GM23248 (cell line): ENCODE results near the gene COX4I1. TPM values are rescaled to one million over a fixed set of nuclear protein-coding genes. Genes with fewer than 3 reads are reported as not detected.

ENCODE experiments used
- DNase-seq: peaks from one replicate; pipeline ENCODE4 v3.0.0-alpha.2; 2015
- H2AFZ ChIP-seq: fragments of 200-600 bp; sonication (generic); 2 replicates; pipeline ENCODE4 v1.6.1; 2016; ENCODE audit warnings: antibody characterized with exemption
- H3F3A ChIP-seq: fragments of 200-600 bp; sonication (generic); 2 replicates; pipeline ENCODE4 v1.6.1; 2016; ENCODE audit warnings: mild to moderate bottlenecking, antibody characterized with exemption, mixed run types; ENCODE audit not compliant: insufficient read depth
- H3K27ac ChIP-seq: fragments of 200-600 bp; sonication (generic); 2 replicates; pipeline ENCODE4 v1.5.1; 2016; ENCODE audit warnings: mild to moderate bottlenecking
- H3K27me3 ChIP-seq: fragments of 200-600 bp; sonication (generic); replicated peaks from 2 replicates; pipeline ENCODE4 v1.6.1; 2016; ENCODE audit warnings: mild to moderate bottlenecking; ENCODE audit not compliant: insufficient read depth
- H3K36me3 ChIP-seq: fragments of 200-600 bp; sonication (generic); 2 replicates; pipeline ENCODE4 v1.6.1; 2016; ENCODE audit warnings: low read depth, mild to moderate bottlenecking
- H3K4me1 ChIP-seq: fragments of 200-600 bp; sonication (generic); 2 replicates; pipeline ENCODE4 v1.6.1; 2016; ENCODE audit warnings: mild to moderate bottlenecking; ENCODE audit not compliant: insufficient read depth
- H3K4me2 ChIP-seq: fragments of 200-600 bp; sonication (generic); one replicate; pipeline ENCODE4 v1.6.1; 2016; ENCODE audit warnings: mild to moderate bottlenecking; ENCODE audit not compliant: unreplicated experiment
- H3K4me3 ChIP-seq: fragments of 200-600 bp; sonication (generic); 2 replicates; pipeline ENCODE4 v1.5.1; 2016; ENCODE audit warnings: mild to moderate bottlenecking
- H3K79me2 ChIP-seq: fragments of 200-600 bp; sonication (generic); 2 replicates; pipeline ENCODE4 v1.6.1; 2016; ENCODE audit warnings: mild to moderate bottlenecking; ENCODE audit not compliant: insufficient read depth
- H3K9ac ChIP-seq: fragments of 200-600 bp; sonication (generic); 2 replicates; pipeline ENCODE4 v1.6.1; 2016; ENCODE audit warnings: mild to moderate bottlenecking
- H3K9me2 ChIP-seq: fragments of 200-600 bp; sonication (generic); 2 replicates; pipeline ENCODE4 v1.6.1; 2016; ENCODE audit warnings: mixed run types, mild to moderate bottlenecking, moderate library complexity; ENCODE audit not compliant: insufficient read depth
- H3K9me3 ChIP-seq: fragments of 200-600 bp; sonication (generic); one replicate; pipeline ENCODE4 v1.6.1; 2017; ENCODE audit warnings: low read depth
- H4K20me1 ChIP-seq: fragments of 200-600 bp; sonication (generic); 2 replicates; pipeline ENCODE4 v1.6.0; 2016; ENCODE audit not compliant: insufficient read depth
- EZH2 ChIP-seq: fragments of 200-600 bp; sonication (generic); IDR thresholded peaks from 2 replicates; pipeline ENCODE4 v1.6.1; 2018; ENCODE audit warnings: antibody characterized with exemption, mild to moderate bottlenecking; ENCODE audit not compliant: insufficient read depth, poor library complexity, severe bottlenecking
- EZH2phosphoT487 ChIP-seq: fragments of 200-600 bp; sonication (generic); IDR thresholded peaks from 2 replicates; pipeline ENCODE4 v1.6.1; 2018; ENCODE audit warnings: antibody characterized with exemption, moderate library complexity, mild to moderate bottlenecking, low read depth; ENCODE audit not compliant: insufficient read depth
- WGBS, 2 experiments: methylation state at CpG; one replicate each; pipeline ENCODE4 v1.1.6; 2015 to 2017; ENCODE audit warnings: low lambda C conversion rate in 2 of 2, low coverage in 1 of 2; ENCODE audit errors: missing lambda C conversion rate in 2 of 2; 5-methylcytosine and 5-hydroxymethylcytosine counted together
- in situ Hi-C: fragments of 300-500 bp; cut with MboI; formaldehyde crosslinking; loops from 2 replicates; pipeline ENCODE4 v1.15.0; 2020
- polyA plus RNA-seq: library from polyadenylated mRNA; unstranded; fragments of >200 nt; fragmentation: Nextera tagmentation; extraction: Ambion mirVana; gene quantifications from 2 replicates; pipeline ENCODE4 v1.2.1, GENCODE V29; 2016
- total RNA-seq: library from RNA; depleted of rRNA; stranded (reverse); fragments of >200 nt; shearing (Covaris generic); gene quantifications from 2 replicates; pipeline ENCODE4 v1.2.3, GENCODE V29; 2014

Gene COX4I1
- total and polyA plus RNA-seq, 2 experiments from 2014 or later = 390 to 566 TPM

DNA sequence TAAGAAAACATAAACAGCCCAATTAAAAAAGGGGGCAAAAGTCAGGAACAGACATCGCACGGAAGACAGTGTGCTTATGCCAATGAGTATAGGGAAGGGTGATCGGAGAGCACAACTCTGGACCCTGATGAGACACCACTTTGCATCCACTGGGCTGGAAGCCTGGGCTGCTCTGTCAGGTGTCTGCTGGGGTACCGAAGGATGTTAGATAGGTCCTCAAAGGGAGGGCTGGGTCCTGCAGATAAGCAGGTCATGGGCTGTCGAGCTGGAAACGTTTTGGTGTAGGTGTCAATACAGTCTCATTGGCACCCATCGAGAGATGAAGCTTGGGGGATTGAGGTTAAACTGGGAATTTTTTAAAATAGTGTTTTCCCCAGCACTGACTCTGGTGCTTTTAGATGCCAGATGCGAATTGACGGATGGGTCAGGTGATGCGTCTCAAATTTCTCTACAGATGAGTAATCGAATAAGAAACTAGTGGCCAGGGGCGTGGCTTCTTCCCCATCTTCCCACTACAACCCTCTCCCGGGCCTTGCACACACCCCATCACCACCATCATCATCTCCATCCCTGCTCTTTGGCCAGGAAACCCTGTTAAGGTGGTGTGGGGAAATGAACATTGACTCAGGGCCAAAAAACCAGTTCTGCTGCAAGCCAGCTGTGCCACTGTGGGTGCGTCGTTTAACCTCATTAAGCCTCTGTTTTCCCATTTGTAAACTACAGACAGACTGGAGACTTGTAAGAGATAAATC, 51.7 kb downstream of the COX4I1 start:
- TF ChIP-seq EZH2 = no peak
- no peak for TF ChIP-seq EZH2phosphoT487
- Histone ChIP-seq H3K4me1 (no peaks in the 10 kb centered on the region), H3K4me3 (no peak overlapping the region), H3K27ac (no peak overlapping the region), H3K27me3 (peaks cover 61% of the 10 kb centered on the region), H3F3A (no peaks in the 10 kb centered on the region), H4K20me1 (no peaks in the 10 kb centered on the region), H3K36me3 (no peaks in the 10 kb centered on the region), H3K9me2 (no peaks in the 10 kb centered on the region), H3K9ac (no peak overlapping the region), H2AFZ (no peak overlapping the region), H3K79me2 (no peaks in the 10 kb centered on the region), H3K9me3 (no peaks in the 10 kb centered on the region), H3K4me2 (no peak overlapping the region)
- WGBS, 2 experiments = 54 to 56% methylated on average over 15 of the region's 15 CpGs
- DNase-seq = no peak
- in situ Hi-C loops = no loop called here

GRCh38 chr16:85853547-85854545, 54.4 kb downstream of the COX4I1 start:
- Histone ChIP-seq H3K36me3 (no peaks in the 10 kb centered on the region), H3K4me3 (no peak overlapping the region), H3K27ac (no peak overlapping the region), H3K9me3 (no peaks in the 10 kb centered on the region), H3K9me2 (no peaks in the 10 kb centered on the region), H3K9ac (no peak overlapping the region), H3K4me1 (no peaks in the 10 kb centered on the region), H3K27me3 (peaks cover 54% of the 10 kb centered on the region), H3F3A (no peaks in the 10 kb centered on the region), H4K20me1 (no peaks in the 10 kb centered on the region), H3K79me2 (no peaks in the 10 kb centered on the region), H3K4me2 (no peak overlapping the region), H2AFZ (no peak overlapping the region)
- no peak for TF ChIP-seq EZH2phosphoT487
- TF ChIP-seq EZH2 = no peak
- in situ Hi-C loops = no loop called here
- 50 to 53% methylated on average over 15 to 16 of the region's 16 CpGs for WGBS, 2 experiments
- no peak for DNase-seq

GRCh38 chr16:85854935-85855334, 55.4 kb downstream of the COX4I1 start:
- H3K4me3 ChIP-seq = no peak overlapping the region
- H3K27ac ChIP-seq = no peak overlapping the region
- H3K4me2 ChIP-seq = no peak overlapping the region
- H3K9me3 ChIP-seq = no peaks in the 10 kb centered on the region
- no peak for DNase-seq
- in situ Hi-C loops = no loop called here
- TF ChIP-seq EZH2phosphoT487 (no peak), EZH2 (no peak)
- H3K36me3 ChIP-seq = no peaks in the 10 kb centered on the region
- no peaks in the 10 kb centered on the region for H4K20me1 ChIP-seq
- H3K9ac ChIP-seq = no peak overlapping the region
- 90 to 100% methylated on average over 1 of the region's 1 CpG for WGBS, 2 experiments
- H3K4me1 ChIP-seq = no peaks in the 10 kb centered on the region
- no peak overlapping the region for H2AFZ ChIP-seq
- peaks cover 44% of the 10 kb centered on the region for H3K27me3 ChIP-seq
- H3K79me2 ChIP-seq = no peaks in the 10 kb centered on the region
- H3K9me2 ChIP-seq = no peaks in the 10 kb centered on the region
- H3F3A ChIP-seq = no peaks in the 10 kb centered on the region

GRCh38 chr16:85856079-85856478, 56.6 kb downstream of the COX4I1 start:
- Histone ChIP-seq H4K20me1 (no peaks in the 10 kb centered on the region), H3K27ac (no peak overlapping the region), H3K9me2 (no peaks in the 10 kb centered on the region), H3K9me3 (no peaks in the 10 kb centered on the region), H3K36me3 (no peaks in the 10 kb centered on the region), H3K79me2 (no peaks in the 10 kb centered on the region), H3K4me2 (no peak overlapping the region), H2AFZ (no peak overlapping the region), H3K4me3 (no peak overlapping the region), H3K27me3 (peaks cover 39% of the 10 kb centered on the region), H3K9ac (no peak overlapping the region), H3K4me1 (no peaks in the 10 kb centered on the region), H3F3A (no peaks in the 10 kb centered on the region)
- DNase-seq = no peak
- TF ChIP-seq EZH2phosphoT487 (no peak), EZH2 (no peak)
- WGBS, 2 experiments = 54 to 61% methylated on average over 6 of the region's 6 CpGs
- in situ Hi-C loops = no loop called here
